Spleen (tissue), 11 donors: ENCODE results near the gene CRYBG1. TPM values are rescaled to one million over a fixed set of nuclear protein-coding genes. Genes with fewer than 3 reads are reported as not detected.

Experiments
- DNase-seq: peaks from one replicate; pipeline ENCODE4 v3.0.0-alpha.2; 2020
- H3K27ac ChIP-seq, 8 donors: fragments of 200-600 bp; sonication (generic) in 7 of 8; 1 replicate in 4 of 8; 2 replicates in 4 of 8; pipeline versions ENCODE4 v1.5.0 to v1.8.0; 2016 to 2021; ENCODE audit warnings: inconsistent platforms in 4 of 8, mild to moderate bottlenecking in 4 of 8, moderate library complexity in 1 of 8
- H3K27me3 ChIP-seq, 7 donors: fragments of 200-600 bp; sonication (generic) in 6 of 7; replicated peaks in 1 of 7; 1 replicate in 4 of 7; 2 replicates in 3 of 7; pipeline versions ENCODE4 v1.5.0 to v1.8.0; 2016 to 2021; ENCODE audit warnings: inconsistent platforms in 3 of 7, mild to moderate bottlenecking in 1 of 7
- H3K36me3 ChIP-seq, 6 donors: fragments of 200-600 bp; sonication (generic) in 5 of 6; 1 replicate in 4 of 6; 2 replicates in 2 of 6; pipeline versions ENCODE4 v1.5.0 to v1.8.0; 2016 to 2021; ENCODE audit warnings: inconsistent platforms in 2 of 6
- H3K4me1 ChIP-seq, 6 donors: fragments of 200-600 bp; sonication (generic) in 5 of 6; 1 replicate in 3 of 6; 2 replicates in 3 of 6; pipeline versions ENCODE4 v1.5.0 to v1.8.0; 2016 to 2021; ENCODE audit warnings: inconsistent platforms in 3 of 6
- H3K4me3 ChIP-seq, 8 donors: fragments of 200-600 bp; sonication (generic) in 7 of 8; 1 replicate in 4 of 8; 2 replicates in 4 of 8; pipeline versions ENCODE4 v1.5.0 to v1.8.0; 2016 to 2021; ENCODE audit warnings: inconsistent platforms in 4 of 8, mild to moderate bottlenecking in 4 of 8, moderate library complexity in 2 of 8
- H3K9me3 ChIP-seq, 8 donors: fragments of 200-600 bp; sonication (generic) in 7 of 8; 1 replicate in 4 of 8; 2 replicates in 4 of 8; pipeline versions ENCODE4 v1.5.0 to v1.8.0; 2016 to 2021; ENCODE audit warnings: inconsistent platforms in 4 of 8
- POLR2A ChIP-seq, 3 donors: fragments of 450-650 bp; IDR thresholded peaks; one replicate each; pipeline ENCODE4 v1.5.1; 2017; ENCODE audit warnings: antibody characterized with exemption in 3 of 3, mild to moderate bottlenecking in 1 of 3
- POLR2AphosphoS5 ChIP-seq, 3 donors: sonication (generic); formaldehyde crosslinking; IDR thresholded peaks; one replicate each; pipeline ENCODE4 v1.5.1; 2017; ENCODE audit warnings: antibody characterized with exemption in 3 of 3
- WGBS, 5 donors: extraction: QIAGEN DNeasy Blood & Tissue Kit in 3 of 5; methylation state at CpG; one replicate each; pipeline versions ENCODE4 v1.1.5 to v1.1.7; 2013 to 2018; 5-methylcytosine and 5-hydroxymethylcytosine counted together
- intact Hi-C: fragments of 100-400 bp; cut with DNase I; formaldehyde crosslinking; loops from one replicate; pipeline ENCODE4 v1.15.0; 2023; ENCODE audit warnings: low total_unique reads
- polyA plus RNA-seq, 3 donors: library from polyadenylated mRNA; stranded (reverse); fragments of 200-250 nt; gene quantifications; one replicate each; pipeline ENCODE4 v1.2.1, GENCODE V29; 2013
- total RNA-seq, 7 donors: library from RNA; depleted of rRNA in 3 of 7; stranded (reverse); fragments of >200 nt in 3 of 7; fragmentation: NEBNext Ultra II Directional in 4 of 7; extraction: Animal tissue kit (Norgen Biotek cat#: 25700) in 4 of 7; gene quantifications; one replicate each; pipeline versions ENCODE4 v1.1.0 to v1.2.1, GENCODE V29; 2016 to 2021
- TF ChIP-seq, protein P1 (sequence below), 11 experiments: fragments of 200-600 bp in 7 of 11; fragments of 450-650 bp in 4 of 11; sonication (generic) in 4 of 11; IDR thresholded peaks in 8 of 11; conservative IDR thresholded peaks in 3 of 11; 1 replicate in 7 of 11; 2 replicates in 4 of 11; pipeline versions ENCODE4 v1.4.0 to v1.8.0; 2016 to 2021; ENCODE audit warnings: antibody characterized with exemption in 11 of 11, inconsistent platforms in 4 of 11, mild to moderate bottlenecking in 1 of 11
- donor health status: healthy with polysubstance abuse.
- donor health status: DM: no; HTN: no; CAD: no; lungs with moderate emphysema.
- donor health status: DM: no; HTN: no; CAD: no.
- donor health status: Bipolar disorder and iron deficiency.
- donor health status: healthy.
- donor health status: DM: no; HTN: no; CAD: no.
- donor health status: DM: yes; HTN: yes; CAD: no.

The CRYBG1 gene
- total and polyA plus RNA-seq, 10 donors: 5.6 to 39.1 (median 28.1) TPM

DNA sequence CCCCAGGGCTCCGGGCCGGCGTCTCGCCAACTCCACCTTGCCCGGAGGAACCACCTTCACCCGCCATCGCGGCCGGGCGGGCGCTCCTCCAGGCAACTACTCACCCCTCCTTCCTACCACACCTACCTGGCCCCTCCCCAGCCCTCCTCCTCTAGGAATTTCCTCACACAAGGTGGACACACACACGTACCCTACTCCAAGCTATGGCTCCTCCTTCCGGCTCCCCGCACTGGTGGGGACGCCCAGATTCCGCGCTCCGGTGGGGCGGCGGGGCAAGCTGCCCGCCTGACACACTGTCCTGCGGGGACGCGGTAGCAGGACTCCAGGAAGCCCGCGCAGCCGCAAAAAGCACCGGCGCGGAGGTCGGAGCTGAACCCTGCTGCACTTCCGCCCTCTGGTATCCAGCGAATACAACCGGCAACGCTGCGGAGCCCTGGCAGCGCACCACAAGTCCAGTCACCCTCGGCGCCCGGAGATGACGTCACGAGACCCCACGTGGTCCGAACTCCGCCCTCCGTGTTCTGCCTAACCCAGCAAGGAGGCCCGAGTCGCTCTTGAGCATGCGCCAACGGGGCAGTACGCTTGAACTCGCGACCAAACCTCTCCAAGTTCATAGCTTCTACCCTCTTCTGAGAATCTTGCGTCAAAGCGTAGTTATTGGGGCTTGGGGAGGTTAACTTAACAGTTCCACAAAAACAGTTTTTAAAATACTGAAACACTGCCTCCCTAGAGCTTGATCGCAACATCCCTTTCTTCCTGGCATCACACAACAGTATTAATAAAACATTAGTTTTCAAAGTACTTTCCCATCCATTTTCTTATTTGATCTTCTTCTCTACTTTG lies 35.0 kb upstream of the CRYBG1 start, which contains the start of gene ATG5:
TSS of gene ATG5 (minus strand) at position 425 of the 843 bp plus-strand sequence. CDS start 9,552 bp downstream, outside the sequence.
- Histone ChIP-seq H3K27me3 (peaks cover 0 to 9% (median 0%) of the 10 kb centered on the region in 7 donors), H3K27ac (peak within 1 kb of the TSS; percentile 89 to 98 (median 95)), H3K4me1 (peaks cover 15 to 53% (median 31%) of the 10 kb centered on the region in 6 donors), H3K9me3 (no peaks in the 10 kb centered on the region), H3K4me3 (peak within 1 kb of the TSS; percentile 79 to 93 (median 85)), H3K36me3 (no peaks in the 10 kb centered on the region)
- 1 to 2% (median 2%) methylated on average over 35 to 56 of the region's 56 CpGs for WGBS, 5 donors
- intact Hi-C loops: no loop called here
- TF ChIP-seq POLR2A (IDR thresholded peaks at IDR 0.05): peak; percentile 54 to 82 (median 66)
- TF ChIP-seq, protein P1, sequence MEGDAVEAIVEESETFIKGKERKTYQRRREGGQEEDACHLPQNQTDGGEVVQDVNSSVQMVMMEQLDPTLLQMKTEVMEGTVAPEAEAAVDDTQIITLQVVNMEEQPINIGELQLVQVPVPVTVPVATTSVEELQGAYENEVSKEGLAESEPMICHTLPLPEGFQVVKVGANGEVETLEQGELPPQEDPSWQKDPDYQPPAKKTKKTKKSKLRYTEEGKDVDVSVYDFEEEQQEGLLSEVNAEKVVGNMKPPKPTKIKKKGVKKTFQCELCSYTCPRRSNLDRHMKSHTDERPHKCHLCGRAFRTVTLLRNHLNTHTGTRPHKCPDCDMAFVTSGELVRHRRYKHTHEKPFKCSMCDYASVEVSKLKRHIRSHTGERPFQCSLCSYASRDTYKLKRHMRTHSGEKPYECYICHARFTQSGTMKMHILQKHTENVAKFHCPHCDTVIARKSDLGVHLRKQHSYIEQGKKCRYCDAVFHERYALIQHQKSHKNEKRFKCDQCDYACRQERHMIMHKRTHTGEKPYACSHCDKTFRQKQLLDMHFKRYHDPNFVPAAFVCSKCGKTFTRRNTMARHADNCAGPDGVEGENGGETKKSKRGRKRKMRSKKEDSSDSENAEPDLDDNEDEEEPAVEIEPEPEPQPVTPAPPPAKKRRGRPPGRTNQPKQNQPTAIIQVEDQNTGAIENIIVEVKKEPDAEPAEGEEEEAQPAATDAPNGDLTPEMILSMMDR (IDR thresholded peaks at IDR 0.05 in 8 of 11, conservative IDR thresholded peaks at IDR 0.05 in 3 of 11): peak in 2 of 11 experiments; percentile 16 to 40
- peak; percentile 95 to 98 (median 96) for TF ChIP-seq POLR2AphosphoS5 (IDR thresholded peaks at IDR 0.05)
- DNase-seq: peak; percentile 100

DNA sequence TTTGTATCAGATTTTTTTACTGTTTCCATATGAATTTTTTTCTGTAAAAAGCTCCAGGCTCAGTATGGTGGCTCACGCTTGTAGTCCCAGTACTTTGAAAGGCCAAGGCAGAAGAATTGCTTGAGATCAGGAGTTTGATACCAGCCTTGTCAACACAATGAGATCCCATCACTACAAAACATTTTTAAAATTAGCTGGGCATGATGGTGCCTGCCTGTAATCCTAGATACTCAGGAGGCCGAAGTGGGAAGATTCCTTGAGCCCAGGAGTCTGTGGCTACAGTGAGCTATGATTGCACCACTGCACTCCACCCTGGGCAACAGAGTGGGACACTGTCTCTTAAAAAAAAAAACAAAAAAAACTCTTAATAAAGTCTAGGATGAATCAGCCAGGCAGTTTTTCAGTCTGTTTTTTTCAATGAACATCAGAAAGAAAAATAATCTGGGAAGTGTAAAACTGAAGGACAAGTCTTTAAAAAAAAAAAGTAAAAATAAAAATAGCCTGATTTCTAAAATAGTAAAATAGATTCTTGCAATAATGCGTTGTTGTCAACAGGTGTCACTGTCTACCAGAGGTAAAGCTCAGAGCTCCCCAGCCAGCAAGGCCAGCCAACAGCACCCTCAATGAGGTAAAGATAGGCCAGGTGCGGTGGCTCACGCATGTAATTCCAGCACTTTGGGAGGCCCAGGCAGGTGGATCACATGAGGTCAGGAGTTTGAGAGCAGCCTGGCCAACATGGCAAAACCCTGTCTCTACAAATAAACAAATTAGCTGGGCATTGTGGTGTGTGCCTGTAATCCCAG lies 25.7 kb upstream of the CRYBG1 start:
- no peak overlapping the region for H3K27ac ChIP-seq
- no peak overlapping the region for H3K4me3 ChIP-seq
- 24 to 37% (median 31%) methylated on average over 5 of the region's 5 CpGs for WGBS, 5 donors
- H3K4me1 ChIP-seq: peaks cover 0 to 9% (median 3%) of the 10 kb centered on the region in 6 donors
- intact Hi-C loops: loop anchor here (5.0 to 10.0 kb wide), 2 partner anchors 230 to 642 kb away; no protein-coding TSS in a partner anchor
- TF ChIP-seq POLR2A (IDR thresholded peaks at IDR 0.05): no peak
- TF ChIP-seq, protein P1 (IDR thresholded peaks at IDR 0.05 in 8 of 11, conservative IDR thresholded peaks at IDR 0.05 in 3 of 11): peak; percentile 43 to 67 (median 62)
- peak; percentile 81 for DNase-seq
- no peaks in the 10 kb centered on the region for H3K36me3 ChIP-seq
- peaks cover 0 to 24% (median 0%) of the 10 kb centered on the region in 7 donors for H3K27me3 ChIP-seq
- no peaks in the 10 kb centered on the region for H3K9me3 ChIP-seq

DNA sequence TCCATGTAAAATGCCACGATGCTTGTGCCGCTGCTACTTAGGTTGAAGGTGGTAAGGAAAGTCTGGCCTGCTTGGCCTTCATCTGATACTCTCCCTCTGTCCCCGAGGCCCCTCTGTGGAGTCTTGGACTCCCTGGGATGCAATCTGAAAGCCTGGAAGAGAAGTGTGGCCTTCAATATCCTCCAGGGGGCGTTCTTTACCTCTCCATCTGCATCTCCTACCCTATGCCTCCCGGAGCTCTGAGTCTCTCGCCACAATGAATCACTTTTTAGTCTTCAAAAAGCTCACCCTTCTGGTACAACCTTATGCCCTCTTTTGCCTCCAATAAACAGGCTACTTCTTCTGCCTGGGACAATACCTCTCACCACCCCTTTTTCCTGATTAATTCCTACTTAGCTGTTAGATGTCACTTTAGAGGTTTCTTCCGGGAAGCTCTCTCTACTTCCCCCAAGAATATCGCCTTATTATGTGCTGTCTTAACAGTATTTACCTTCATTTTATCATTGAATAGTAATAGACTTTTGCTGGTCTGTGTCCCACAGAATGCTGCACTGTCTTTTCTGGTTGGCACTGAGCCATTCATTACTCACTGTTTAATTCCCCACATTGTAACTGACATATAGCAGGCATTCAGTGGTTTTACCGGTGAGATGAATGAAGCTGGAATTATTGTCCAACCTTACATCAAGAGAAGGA lies 21.0 kb upstream of the CRYBG1 start:
- Histone ChIP-seq H3K4me3 (no peak overlapping the region), H3K9me3 (no peaks in the 10 kb centered on the region), H3K27me3 (peaks cover 0 to 13% (median 0%) of the 10 kb centered on the region in 7 donors), H3K27ac (no peak overlapping the region), H3K36me3 (no peaks in the 10 kb centered on the region), H3K4me1 (peaks cover 0 to 9% (median 3%) of the 10 kb centered on the region in 6 donors)
- TF ChIP-seq POLR2AphosphoS5 (IDR thresholded peaks at IDR 0.05): no peak
- TF ChIP-seq, protein P1 (IDR thresholded peaks at IDR 0.05 in 8 of 11, conservative IDR thresholded peaks at IDR 0.05 in 3 of 11): peak in 10 of 11 experiments; percentile 4 to 78 (median 62)
- TF ChIP-seq POLR2A (IDR thresholded peaks at IDR 0.05): no peak
- no peak for DNase-seq
- intact Hi-C loops: loop anchor here (5.0 to 10.0 kb wide), 2 partner anchors 225 to 638 kb away; no protein-coding TSS in a partner anchor
- WGBS, 5 donors: 23 to 26% (median 24%) methylated on average over 9 of the region's 9 CpGs
